Neural cell (in vitro differentiated cells): ENCODE results near the gene GRID2IP. TPM values are rescaled to one million over a fixed set of nuclear protein-coding genes. Genes with fewer than 3 reads are reported as not detected.

Source experiments
- H2AFZ ChIP-seq: fragments of 200-600, 300-800 bp; sonication (generic), shearing (Covaris generic); 2 replicates; pipeline ENCODE4 v1.6.0; 2014; ENCODE audit warnings: low read depth, mild to moderate bottlenecking, antibody characterized with exemption, low read length, moderate library complexity
- H3F3A ChIP-seq: fragments of 200-600 bp; shearing (Covaris generic); 2 replicates; pipeline ENCODE4 v1.6.1; 2016; ENCODE audit warnings: mild to moderate bottlenecking, moderate library complexity, mixed read lengths, antibody characterized with exemption, low read length; ENCODE audit not compliant: insufficient read depth, poor library complexity, severe bottlenecking
- H3K27ac ChIP-seq: fragments of 200-600, 300-800 bp; sonication (generic), shearing (Covaris generic); 2 replicates; pipeline ENCODE4 v1.5.1; 2014; ENCODE audit warnings: mild to moderate bottlenecking, low read length, moderate library complexity
- H3K27me3 ChIP-seq: fragments of 300-800, 200-600 bp; sonication (generic), shearing (Covaris generic); 2 replicates; pipeline ENCODE4 v1.6.0; 2014; ENCODE audit warnings: mild to moderate bottlenecking, low read depth, low read length, moderate library complexity; ENCODE audit not compliant: insufficient read depth
- H3K36me3 ChIP-seq: fragments of 300-800, 200-600 bp; sonication (generic), shearing (Covaris generic); 2 replicates; pipeline ENCODE4 v1.5.1; 2014; ENCODE audit warnings: mild to moderate bottlenecking, antibody characterized with exemption, low read length, moderate library complexity; ENCODE audit not compliant: insufficient read depth
- H3K4me2 ChIP-seq: fragments of 300-800, 200-600 bp; sonication (generic), shearing (Covaris generic); 2 replicates; pipeline ENCODE4 v1.6.0; 2014; ENCODE audit warnings: mild to moderate bottlenecking, low read length
- H3K4me3 ChIP-seq: fragments of 300-800, 200-600 bp; sonication (generic), shearing (Covaris generic); 2 replicates; pipeline ENCODE4 v1.5.1; 2014; ENCODE audit warnings: mild to moderate bottlenecking, low read length, moderate library complexity
- H3K79me2 ChIP-seq: fragments of 200-600 bp; shearing (Covaris generic); replicated peaks from 2 replicates; pipeline ENCODE4 v1.6.0; 2014; ENCODE audit warnings: mild to moderate bottlenecking, low read length, moderate library complexity; ENCODE audit not compliant: insufficient read depth
- H3K9ac ChIP-seq: fragments of 300-800, 200-600 bp; sonication (generic), shearing (Covaris generic); 2 replicates; pipeline ENCODE4 v1.6.1; 2016; ENCODE audit warnings: mild to moderate bottlenecking, low read length, mixed read lengths
- H3K9me2 ChIP-seq: fragments of 200-600 bp; shearing (Covaris generic); 2 replicates; pipeline ENCODE4 v1.6.1; 2016; ENCODE audit warnings: mild to moderate bottlenecking, low read length, mixed read lengths; ENCODE audit not compliant: insufficient read depth
- H3K9me3 ChIP-seq: fragments of 200-600, 300-800 bp; sonication (generic), shearing (Covaris generic); 2 replicates; pipeline ENCODE4 v1.6.1; 2016; ENCODE audit warnings: mild to moderate bottlenecking, mixed run types, low read length, moderate library complexity, mixed read lengths
- H4K20me1 ChIP-seq: fragments of 200-600 bp; shearing (Covaris generic); 2 replicates; pipeline ENCODE4 v1.6.1; 2016; ENCODE audit warnings: mild to moderate bottlenecking, mixed run types; ENCODE audit not compliant: insufficient read depth
- EP300 ChIP-seq: fragments of 450-650 bp; conservative IDR thresholded peaks from 2 replicates; pipeline ENCODE4 v1.6.1; 2014; ENCODE audit warnings: antibody characterized with exemption, mild to moderate bottlenecking, moderate library complexity; ENCODE audit not compliant: poor library complexity, severe bottlenecking
- EZH2 ChIP-seq: fragments of 200-600, 300-800 bp; shearing (Covaris generic), sonication (generic); IDR thresholded peaks from 2 replicates; pipeline ENCODE4 v1.6.1; 2014; ENCODE audit warnings: antibody characterized with exemption, low read length, borderline replicate concordance, mild to moderate bottlenecking; ENCODE audit not compliant: insufficient read depth, poor library complexity, severe bottlenecking
- MXI1 ChIP-seq: fragments of 450-650 bp; conservative IDR thresholded peaks from 2 replicates; pipeline ENCODE4 v1.6.1; 2014; ENCODE audit warnings: antibody characterized with exemption, mild to moderate bottlenecking; ENCODE audit not compliant: poor library complexity, severe bottlenecking
- POLR2AphosphoS5 ChIP-seq: IDR thresholded peaks from 2 replicates; pipeline ENCODE4 v1.6.1; 2012
- RAD21 ChIP-seq: fragments of 450-650 bp; conservative IDR thresholded peaks from 2 replicates; pipeline ENCODE4 v1.6.1; 2014; ENCODE audit warnings: antibody characterized with exemption, mild to moderate bottlenecking, moderate library complexity
- TAF1 ChIP-seq: IDR thresholded peaks from 2 replicates; pipeline ENCODE4 v1.6.1; 2012; ENCODE audit warnings: low read depth
- polyA plus RNA-seq: library from polyadenylated mRNA; depleted of rRNA; stranded (reverse); fragments of >200 nt; gene quantifications from 2 replicates; pipeline ENCODE4 v1.2.3, GENCODE V29; 2014
- TF ChIP-seq, protein P1 (sequence below): IDR thresholded peaks from 2 replicates; pipeline ENCODE4 v1.6.1; 2012; ENCODE audit warnings: borderline replicate concordance
- TF ChIP-seq, protein P2 (sequence below): fragments of 450-650 bp; IDR thresholded peaks from 2 replicates; pipeline ENCODE4 v1.5.1; 2014; ENCODE audit warnings: antibody characterized with exemption, mild to moderate bottlenecking, moderate library complexity; ENCODE audit not compliant: poor library complexity, severe bottlenecking

The GRID2IP gene
- polyA plus RNA-seq, 1 donor from 2014 or later, result 0.32 TPM

DNA sequence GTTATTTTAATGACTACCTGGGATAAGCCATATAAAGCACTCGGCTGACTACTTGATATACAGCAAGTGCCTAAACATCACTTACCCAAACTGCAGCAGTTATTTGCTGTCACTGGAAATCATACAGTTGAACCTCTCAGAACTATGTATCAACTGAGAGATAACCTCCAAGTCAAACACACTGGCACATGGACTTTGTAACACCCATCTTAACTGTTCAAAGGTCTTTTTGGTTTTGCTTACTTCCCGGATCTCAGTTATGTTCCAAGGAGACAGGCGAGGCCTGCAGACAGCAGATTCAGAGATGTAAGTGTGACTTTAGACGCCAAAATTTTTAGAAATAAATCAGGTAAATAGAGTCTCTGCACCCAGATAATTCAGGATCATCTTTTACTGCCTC lies 69.0 kb downstream of the GRID2IP start:
- H2AFZ ChIP-seq, result no peak overlapping the region
- H3K4me2 ChIP-seq, result peak overlapping the region; percentile 68
- no peaks in the 10 kb centered on the region for H3K36me3 ChIP-seq
- H3F3A ChIP-seq, result no peaks in the 10 kb centered on the region
- H4K20me1 ChIP-seq, result no peaks in the 10 kb centered on the region
- TF ChIP-seq, protein P1, sequence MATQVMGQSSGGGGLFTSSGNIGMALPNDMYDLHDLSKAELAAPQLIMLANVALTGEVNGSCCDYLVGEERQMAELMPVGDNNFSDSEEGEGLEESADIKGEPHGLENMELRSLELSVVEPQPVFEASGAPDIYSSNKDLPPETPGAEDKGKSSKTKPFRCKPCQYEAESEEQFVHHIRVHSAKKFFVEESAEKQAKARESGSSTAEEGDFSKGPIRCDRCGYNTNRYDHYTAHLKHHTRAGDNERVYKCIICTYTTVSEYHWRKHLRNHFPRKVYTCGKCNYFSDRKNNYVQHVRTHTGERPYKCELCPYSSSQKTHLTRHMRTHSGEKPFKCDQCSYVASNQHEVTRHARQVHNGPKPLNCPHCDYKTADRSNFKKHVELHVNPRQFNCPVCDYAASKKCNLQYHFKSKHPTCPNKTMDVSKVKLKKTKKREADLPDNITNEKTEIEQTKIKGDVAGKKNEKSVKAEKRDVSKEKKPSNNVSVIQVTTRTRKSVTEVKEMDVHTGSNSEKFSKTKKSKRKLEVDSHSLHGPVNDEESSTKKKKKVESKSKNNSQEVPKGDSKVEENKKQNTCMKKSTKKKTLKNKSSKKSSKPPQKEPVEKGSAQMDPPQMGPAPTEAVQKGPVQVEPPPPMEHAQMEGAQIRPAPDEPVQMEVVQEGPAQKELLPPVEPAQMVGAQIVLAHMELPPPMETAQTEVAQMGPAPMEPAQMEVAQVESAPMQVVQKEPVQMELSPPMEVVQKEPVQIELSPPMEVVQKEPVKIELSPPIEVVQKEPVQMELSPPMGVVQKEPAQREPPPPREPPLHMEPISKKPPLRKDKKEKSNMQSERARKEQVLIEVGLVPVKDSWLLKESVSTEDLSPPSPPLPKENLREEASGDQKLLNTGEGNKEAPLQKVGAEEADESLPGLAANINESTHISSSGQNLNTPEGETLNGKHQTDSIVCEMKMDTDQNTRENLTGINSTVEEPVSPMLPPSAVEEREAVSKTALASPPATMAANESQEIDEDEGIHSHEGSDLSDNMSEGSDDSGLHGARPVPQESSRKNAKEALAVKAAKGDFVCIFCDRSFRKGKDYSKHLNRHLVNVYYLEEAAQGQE, result no peak
- TF ChIP-seq RAD21, result no peak
- no peak for TF ChIP-seq MXI1
- TF ChIP-seq, protein P2, sequence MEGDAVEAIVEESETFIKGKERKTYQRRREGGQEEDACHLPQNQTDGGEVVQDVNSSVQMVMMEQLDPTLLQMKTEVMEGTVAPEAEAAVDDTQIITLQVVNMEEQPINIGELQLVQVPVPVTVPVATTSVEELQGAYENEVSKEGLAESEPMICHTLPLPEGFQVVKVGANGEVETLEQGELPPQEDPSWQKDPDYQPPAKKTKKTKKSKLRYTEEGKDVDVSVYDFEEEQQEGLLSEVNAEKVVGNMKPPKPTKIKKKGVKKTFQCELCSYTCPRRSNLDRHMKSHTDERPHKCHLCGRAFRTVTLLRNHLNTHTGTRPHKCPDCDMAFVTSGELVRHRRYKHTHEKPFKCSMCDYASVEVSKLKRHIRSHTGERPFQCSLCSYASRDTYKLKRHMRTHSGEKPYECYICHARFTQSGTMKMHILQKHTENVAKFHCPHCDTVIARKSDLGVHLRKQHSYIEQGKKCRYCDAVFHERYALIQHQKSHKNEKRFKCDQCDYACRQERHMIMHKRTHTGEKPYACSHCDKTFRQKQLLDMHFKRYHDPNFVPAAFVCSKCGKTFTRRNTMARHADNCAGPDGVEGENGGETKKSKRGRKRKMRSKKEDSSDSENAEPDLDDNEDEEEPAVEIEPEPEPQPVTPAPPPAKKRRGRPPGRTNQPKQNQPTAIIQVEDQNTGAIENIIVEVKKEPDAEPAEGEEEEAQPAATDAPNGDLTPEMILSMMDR, result no peak
- TF ChIP-seq TAF1, result no peak
- TF ChIP-seq EP300, result no peak
- TF ChIP-seq POLR2AphosphoS5, result no peak
- peaks cover 38% of the 10 kb centered on the region for H3K79me2 ChIP-seq
- H3K27ac ChIP-seq, result no peak overlapping the region
- no peaks in the 10 kb centered on the region for H3K9me3 ChIP-seq
- H3K9me2 ChIP-seq, result no peaks in the 10 kb centered on the region
- H3K27me3 ChIP-seq, result no peaks in the 10 kb centered on the region
- H3K4me3 ChIP-seq, result peak overlapping the region; percentile 99
- H3K9ac ChIP-seq, result no peak overlapping the region

GRCh38 chr7:6481445-6481844 lies 69.8 kb downstream of the GRID2IP start:
- Histone ChIP-seq H2AFZ (no peak overlapping the region), H3K9ac (no peak overlapping the region), H3K9me3 (no peaks in the 10 kb centered on the region), H3K9me2 (no peaks in the 10 kb centered on the region), H3K4me2 (no peak overlapping the region), H3K79me2 (peaks cover 47% of the 10 kb centered on the region), H4K20me1 (no peaks in the 10 kb centered on the region), H3K36me3 (no peaks in the 10 kb centered on the region), H3F3A (no peaks in the 10 kb centered on the region), H3K4me3 (no peak overlapping the region), H3K27ac (no peak overlapping the region), H3K27me3 (no peaks in the 10 kb centered on the region)
- TF ChIP-seq RAD21 (no peak), POLR2AphosphoS5 (no peak), EP300 (no peak), MXI1 (no peak), EZH2 (no peak)
- TF ChIP-seq, protein P2, result no peak
